Measurements from ENCODE around the gene DOCK8.

Gene DOCK8

DNA sequence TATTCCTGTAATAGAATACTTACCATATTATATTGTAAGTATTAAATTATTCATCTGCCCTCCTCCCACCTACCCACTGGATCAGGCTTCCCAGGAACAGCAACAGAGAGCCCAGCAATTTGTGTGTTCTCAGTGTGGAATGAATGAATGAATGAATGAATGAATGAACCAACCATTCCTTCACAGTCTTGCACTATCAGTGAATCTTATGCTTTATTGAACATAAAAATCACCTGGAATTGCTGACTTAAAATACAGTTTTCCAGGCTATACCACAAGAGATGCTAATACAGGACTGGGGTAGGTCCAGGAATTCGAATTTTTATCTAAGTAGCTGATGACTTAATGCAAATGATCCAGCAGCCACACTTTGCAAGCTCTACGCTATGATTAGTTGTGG is 51.6 kb downstream of the DOCK8 start:
- DNase-seq (ENCODE audit: low read depth): no peak

- no peak for DNase-seq (ENCODE audit: low read depth)
These were observed 54.0 kb downstream of the DOCK8 start for GRCh38 chr9:268616-269015.

GRCh38 chr9:269081-269711 is 54.5 kb downstream of the DOCK8 start:
- DNase-seq (ENCODE audit: low read depth): no peak

DNA sequence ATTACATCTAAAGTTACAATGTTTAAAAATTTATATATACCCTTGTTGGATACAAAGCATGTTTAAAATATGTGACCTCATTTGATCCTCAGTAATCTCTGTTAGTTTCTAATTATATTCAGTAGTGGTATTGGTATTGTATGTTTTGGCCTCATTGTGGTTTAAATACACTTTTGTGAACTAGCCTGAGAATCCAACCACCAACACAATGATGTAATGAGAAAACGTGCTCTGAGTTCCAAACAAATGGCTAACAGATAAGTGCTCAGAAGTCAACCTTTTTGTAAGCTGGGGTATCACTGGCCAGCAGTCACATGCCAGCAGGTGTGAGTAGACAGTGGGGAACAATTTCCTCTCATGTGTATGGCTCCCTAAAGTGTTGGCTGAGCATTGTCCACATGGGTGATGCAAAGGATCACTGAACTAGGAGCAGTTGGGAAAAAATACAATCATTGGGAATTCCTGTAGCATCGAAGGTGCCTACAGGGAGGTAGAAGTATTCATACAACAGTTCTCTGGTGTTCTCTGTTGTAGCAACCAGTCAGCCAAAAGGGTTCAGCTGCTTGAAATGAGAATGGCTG is 56.1 kb downstream of the DOCK8 start:
- DNase-seq (ENCODE audit: low read depth): no peak

DNA sequence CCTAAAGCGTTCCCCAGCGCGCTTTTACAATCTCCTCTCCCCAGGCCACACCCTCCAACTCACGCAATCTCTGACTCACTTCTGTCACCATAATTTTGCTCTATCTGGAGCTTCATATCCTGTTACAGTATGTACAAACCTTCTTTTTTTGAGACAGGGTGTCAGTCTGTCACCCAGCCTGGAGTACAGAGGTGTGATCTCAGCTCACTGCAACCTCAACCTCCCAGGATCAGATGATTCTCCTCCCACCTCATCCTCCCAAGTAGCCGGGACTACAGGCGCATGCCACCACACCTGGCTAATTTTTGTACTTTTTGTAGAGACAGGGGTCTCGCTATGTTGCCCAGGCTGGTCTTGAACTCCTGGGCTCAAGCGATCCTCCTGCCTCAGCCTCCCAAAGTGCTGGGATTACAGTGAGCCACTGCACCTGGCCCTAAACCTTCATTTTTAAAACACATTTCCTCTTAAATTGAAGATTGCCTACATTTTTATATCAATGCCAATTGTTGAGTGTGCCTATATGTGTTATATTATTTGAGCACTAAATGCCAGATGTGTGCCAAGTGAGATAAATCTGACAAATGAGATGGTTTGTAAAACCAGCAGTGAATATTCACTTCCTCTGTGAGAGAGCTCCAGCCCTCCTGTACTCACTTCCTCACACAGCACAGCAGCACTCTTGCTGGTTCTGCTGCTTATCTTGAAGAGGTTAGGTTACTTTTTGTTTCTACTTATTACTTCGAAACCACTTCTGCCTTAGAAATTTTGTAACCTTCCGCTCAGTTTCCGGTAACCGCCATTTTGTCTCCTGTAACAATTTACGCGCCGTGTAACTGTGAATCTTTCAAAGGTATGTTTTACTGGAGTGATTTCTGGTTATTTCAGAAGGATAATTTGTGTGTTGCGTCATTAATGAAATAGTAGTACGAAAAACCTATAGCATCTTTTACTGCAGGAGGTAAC is 57.9 kb downstream of the DOCK8 start:
- DNase-seq (ENCODE audit: low read depth): peak; percentile 47

- DNase-seq (ENCODE audit: low read depth): no peak
These were observed 59.7 kb downstream of the DOCK8 start for GRCh38 chr9:274406-274805.

DNA sequence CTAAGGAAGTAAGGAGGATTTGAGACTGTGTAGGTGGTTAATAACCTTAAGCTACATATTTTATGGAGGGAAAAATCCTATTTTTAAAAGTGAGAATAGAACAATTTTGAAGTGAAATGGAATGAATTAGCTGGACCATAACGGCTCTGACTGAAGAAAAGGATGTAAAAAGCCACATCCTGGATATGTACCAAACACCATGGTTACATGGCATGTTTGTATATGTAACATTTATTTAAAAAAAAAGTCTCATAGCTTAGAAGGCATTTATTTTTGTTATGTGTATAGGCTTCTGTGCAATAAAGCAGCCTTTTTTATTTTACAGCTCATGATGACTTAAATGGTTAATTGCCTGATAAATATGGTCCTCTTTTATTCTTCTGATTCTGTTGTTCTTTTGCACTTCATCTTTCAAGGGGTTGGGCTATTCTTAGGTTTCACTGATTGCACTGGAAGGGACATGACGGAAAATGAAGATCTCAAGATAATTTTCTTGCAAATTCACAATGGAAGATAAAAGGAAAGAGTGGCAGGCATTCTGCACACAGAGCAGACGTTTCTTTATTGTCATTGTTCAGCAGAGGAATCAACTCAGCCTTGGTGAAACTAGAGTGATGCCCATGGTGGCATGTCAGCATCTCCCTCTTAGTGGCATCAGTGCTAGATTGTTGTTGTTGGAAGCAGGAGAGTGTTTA is 63.1 kb downstream of the DOCK8 start:
- DNase-seq (ENCODE audit: low read depth): no peak

DNA sequence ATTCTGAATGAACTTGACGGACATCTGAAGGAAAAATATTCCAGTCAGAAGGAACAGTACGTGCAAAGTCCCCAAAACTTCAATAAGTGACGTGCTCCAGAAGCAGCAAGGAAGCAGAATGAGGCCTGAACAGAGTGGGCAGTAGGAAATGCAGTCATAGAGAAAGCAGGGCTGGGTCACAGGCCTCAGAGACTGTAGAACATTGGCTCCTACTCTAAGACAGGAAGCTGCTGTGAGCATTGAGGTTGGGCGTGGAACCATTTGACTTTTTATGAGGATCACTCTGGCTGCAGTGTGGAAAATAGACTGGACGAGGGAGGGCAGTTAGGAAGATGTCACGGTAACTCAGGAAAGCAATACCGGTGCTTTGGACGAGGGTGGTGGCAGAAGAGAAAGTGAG is 64.0 kb downstream of the DOCK8 start:
- no peak for DNase-seq (ENCODE audit: low read depth)

GRCh38 chr9:279674-280073 is 65.0 kb downstream of the DOCK8 start:
- DNase-seq (ENCODE audit: low read depth): no peak

GRCh38 chr9:281741-282645 is 67.3 kb downstream of the DOCK8 start:
- no peak for DNase-seq (ENCODE audit: low read depth)

GRCh38 chr9:286071-286740 is 71.5 kb downstream of the DOCK8 start:
- DNase-seq (ENCODE audit: low read depth): no peak

- DNase-seq (ENCODE audit: low read depth): no peak
These were observed 74.5 kb downstream of the DOCK8 start for GRCh38 chr9:289121-289520.

GRCh38 chr9:292915-293314 is 78.2 kb downstream of the DOCK8 start:
- no peak for DNase-seq (ENCODE audit: low read depth)

GRCh38 chr9:295576-295975 is 80.9 kb downstream of the DOCK8 start:
- no peak for DNase-seq (ENCODE audit: low read depth)

DNA sequence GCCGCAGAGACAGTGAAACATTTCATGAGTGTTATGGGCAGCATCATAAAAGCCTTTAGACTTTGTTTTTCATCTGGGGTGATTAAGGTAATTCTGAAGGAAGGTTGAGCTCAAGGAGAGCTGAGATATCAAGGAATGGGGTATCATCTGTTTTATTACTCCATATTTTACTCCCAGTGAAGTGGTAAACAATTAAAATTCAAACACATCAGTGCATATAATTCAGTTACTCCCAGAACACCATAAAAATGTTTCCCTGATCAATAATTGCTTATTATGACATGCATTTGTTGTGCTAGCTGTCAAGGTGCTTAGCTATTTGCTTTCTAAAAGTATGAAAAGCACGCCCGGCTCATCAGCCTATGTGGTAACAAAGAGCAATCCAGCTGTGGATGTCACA is 81.7 kb downstream of the DOCK8 start:
- no peak for DNase-seq (ENCODE audit: low read depth)

GRCh38 chr9:297104-297972 is 82.7 kb downstream of the DOCK8 start:
- DNase-seq (ENCODE audit: low read depth): no peak

DNA sequence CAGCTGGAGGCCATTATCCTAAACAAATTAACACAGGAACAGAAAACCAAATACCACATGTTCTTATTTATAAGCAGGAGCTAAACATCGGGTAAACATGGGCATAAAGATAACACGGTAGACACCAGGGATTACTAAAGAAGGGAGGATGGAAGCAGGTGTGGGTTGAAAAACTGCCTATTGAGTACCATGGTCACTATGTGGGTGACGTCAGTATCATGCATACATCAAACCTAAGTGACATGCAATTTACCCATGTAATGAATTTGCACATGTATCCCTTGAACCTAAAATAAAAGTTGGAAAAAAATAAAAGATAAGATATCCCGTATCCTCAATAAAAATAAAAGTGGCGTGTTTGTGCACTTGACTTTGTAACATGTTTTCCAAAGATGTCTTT is 88.8 kb downstream of the DOCK8 start:
- DNase-seq (ENCODE audit: low read depth): no peak

DNA sequence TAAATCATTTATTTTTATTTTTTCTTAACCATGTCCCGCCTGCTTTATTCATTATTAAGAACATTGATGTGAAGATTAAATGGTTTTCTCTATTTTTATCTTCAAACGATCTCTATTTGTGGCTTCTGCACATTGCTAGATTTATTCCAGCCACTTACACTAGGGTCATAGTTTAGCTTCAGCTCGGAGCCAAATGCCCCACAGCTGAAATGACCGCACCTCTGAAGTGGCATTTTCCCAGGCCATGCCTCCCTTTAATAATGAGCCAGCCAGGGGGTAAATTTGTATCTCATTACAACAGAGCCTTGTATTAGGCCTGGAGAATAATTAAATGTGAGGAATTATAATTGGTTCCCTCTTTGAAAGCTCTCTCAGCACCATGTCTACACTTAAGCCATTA is 89.4 kb downstream of the DOCK8 start:
- no peak for DNase-seq (ENCODE audit: low read depth)

GRCh38 chr9:304519-305185 is 90.0 kb downstream of the DOCK8 start:
- no peak for DNase-seq (ENCODE audit: low read depth)
